NK-92 (cell line): ENCODE measurements around the gene OSBPL5.

Source experiments
- DNase-seq: peaks from one replicate; lab custom pipeline; 2025; ENCODE audit not compliant: unreplicated experiment; lab: John Stamatoyannopoulos, UW

The OSBPL5 gene

DNA sequence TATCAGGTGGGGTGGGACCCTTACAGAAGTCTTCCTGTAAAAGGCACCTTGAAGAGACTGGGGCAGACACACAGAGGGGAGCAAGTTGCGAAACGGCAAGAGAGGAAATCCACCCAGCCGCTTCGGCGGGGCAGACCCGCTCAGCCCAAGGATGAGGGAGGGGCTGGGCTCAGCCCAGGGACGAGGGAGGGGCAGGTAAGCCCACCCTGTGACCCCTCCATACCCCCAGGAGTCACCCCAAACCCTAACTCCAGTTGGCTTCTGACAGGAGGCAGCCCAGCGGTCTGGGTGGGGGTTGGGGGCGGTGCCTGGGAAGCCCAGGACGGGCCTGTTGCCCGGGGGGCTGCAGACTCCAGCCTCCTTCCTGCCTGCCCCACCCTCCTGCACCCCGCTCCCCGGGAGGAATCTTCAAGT is 965 bp downstream of the OSBPL5 start:
- DNase-seq: no peak

DNA sequence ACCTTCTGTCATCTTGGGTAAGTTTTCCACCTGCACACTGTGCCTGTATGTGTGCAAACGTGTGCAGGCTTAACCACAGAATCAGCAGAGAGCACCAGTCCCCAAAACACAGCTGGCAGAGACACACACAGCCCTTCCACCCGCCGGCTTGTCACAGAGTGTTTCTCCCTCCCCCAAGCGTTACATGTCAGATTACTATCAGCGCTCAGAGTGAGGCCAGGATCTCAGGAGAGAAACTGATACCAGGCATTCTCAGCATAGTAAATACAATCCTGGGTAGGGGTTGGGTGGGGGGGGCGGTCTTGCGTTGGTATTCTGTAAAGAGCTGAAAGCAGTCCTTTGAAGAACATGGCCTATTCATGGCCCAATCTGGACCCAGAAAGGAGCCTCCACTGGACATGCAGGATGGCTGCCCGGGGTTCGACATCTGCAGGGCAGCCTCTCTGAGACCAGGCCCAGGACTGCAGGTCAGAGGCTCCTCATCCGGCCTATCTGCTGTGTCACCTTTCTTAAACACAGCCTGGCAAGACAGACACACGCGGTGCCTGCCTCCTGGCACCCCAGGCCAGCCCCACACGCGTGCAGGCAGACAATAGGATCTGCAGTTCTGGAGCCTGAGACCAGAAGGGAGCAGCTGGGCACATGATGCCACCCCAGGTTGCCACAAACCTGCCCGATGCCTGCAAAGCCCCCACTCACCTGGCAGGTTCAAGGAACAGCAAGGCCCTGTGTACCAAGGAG is 1.7 kb downstream of the OSBPL5 start:
- no peak for DNase-seq

DNA sequence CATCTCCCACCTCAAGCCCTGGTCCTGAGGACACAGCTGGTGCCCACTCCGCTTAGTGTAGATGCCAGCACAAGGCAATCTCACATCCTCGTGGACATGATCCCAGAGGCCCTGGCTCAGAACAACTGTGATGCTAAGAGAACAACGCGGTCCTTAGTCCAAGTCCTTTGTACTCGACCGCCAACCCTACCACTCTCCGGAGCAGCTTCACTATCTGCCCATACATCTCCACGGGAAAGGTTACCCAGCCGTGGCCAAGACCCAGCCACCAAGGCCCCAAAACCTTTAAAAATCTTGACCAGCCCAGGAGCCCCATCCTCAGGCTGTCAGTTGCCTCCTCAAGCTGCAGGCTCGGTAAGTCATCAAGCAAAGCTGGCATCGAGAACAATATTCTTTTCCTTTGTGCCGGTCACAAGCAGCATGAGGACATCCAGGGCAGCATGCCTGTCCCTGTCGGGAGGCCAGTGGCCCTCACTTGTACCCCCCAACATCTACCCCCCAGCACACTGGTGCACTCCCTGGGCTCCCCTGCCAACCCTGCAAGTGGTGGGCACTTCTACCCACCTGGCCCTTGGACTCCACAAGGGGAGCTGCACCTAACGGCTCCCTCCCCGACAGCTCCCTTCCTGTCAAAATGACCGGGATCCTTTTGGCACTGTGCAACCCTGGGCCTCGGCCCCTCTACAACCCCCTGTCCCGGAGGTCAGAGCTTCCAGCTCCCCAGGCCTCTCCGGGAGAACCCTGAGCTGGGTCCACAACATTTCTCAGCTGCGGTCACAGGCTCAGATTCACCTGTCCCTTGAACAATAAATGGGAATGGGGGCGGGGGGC is 2.5 kb downstream of the OSBPL5 start:
- DNase-seq: no peak

DNA sequence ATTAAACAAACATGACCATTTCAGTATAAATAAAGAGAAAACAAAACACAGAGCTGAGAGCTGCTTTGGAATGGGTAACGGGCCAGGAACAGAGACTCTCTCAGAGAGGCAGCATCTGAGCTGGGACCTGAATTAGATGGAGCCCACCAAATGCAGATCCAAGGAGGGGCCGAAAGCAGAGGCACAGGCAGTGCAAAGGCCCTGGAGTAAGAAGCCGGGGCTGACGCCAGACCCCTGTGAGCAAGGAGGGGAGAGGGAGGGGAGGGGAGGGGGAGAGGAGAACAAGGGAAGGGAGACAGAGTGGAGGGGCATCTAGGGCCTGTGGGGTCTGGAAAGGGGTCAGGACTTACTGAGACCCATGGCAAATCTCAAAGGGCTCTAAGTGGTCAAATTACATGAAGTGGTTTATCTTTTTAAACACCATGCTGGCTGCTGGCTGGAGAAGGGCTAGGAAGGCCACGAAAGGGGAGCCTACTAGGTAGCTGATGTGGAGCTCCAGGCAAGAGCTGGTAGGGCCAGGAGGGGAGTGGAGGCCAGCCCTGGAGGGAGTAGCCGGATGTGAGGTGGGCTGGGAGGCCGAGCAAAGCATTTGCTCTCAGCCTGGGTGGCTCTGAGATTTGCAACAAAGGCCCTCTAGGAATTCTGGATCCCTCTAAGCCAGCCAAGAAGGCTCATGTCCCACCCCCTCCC is 3.2 kb downstream of the OSBPL5 start:
- DNase-seq: no peak

DNA sequence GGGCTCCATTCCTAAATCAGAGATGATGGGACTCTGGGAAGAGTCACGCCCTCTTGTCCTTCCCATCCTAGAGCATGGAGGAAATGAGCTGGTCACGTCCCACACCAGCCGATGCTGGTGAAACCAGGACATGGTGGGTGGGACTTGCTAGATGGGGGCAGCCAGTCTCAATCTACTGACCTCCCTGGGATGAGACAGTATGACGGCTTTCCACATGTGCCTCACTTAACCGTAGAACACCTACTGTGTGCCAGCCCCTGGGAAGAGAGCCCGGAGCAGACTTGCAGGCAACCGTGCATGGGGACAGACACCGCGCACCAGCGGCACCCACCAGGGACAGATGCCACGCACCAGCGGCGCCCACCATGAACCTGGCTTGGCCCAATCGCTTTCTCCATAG is 3.8 kb downstream of the OSBPL5 start:
- no peak for DNase-seq

DNA sequence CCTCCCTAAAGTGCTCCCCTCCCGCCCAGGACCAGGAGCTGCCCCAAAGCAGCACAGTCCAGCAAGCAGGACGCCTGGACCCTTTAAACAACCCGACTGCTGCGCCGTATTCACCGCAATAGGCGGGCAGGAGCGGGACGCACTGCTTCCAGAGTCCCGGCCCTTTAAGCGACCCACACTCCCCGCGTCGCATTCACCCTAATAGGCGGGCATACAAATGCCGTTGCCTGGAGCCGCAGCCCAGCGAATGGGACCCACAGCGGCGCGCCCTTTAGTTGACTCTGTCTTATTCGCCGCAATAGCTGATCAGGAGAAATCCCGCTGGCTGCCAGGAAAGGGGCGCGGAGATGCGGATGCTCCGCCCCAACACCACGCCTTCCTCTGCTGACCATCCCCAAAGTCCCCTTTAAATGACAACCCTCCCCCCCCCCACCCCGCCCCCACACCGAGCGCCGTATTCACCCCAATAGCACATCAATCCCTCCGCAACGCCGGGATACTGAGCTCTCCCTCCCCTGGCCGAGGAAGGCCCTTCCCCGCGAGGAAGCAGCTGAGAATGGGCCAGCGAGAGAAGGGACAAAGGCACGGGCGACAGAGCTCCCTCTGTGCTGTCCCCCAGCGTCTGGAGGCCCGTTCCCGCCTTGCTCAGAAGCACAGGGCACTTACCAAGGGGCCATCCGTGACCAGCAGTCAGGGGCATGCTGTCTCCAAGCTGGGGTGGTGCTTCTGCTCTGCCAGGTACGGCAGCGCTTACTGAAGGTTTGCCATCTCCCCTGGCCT is 4.7 kb downstream of the OSBPL5 start:
- no peak for DNase-seq

DNA sequence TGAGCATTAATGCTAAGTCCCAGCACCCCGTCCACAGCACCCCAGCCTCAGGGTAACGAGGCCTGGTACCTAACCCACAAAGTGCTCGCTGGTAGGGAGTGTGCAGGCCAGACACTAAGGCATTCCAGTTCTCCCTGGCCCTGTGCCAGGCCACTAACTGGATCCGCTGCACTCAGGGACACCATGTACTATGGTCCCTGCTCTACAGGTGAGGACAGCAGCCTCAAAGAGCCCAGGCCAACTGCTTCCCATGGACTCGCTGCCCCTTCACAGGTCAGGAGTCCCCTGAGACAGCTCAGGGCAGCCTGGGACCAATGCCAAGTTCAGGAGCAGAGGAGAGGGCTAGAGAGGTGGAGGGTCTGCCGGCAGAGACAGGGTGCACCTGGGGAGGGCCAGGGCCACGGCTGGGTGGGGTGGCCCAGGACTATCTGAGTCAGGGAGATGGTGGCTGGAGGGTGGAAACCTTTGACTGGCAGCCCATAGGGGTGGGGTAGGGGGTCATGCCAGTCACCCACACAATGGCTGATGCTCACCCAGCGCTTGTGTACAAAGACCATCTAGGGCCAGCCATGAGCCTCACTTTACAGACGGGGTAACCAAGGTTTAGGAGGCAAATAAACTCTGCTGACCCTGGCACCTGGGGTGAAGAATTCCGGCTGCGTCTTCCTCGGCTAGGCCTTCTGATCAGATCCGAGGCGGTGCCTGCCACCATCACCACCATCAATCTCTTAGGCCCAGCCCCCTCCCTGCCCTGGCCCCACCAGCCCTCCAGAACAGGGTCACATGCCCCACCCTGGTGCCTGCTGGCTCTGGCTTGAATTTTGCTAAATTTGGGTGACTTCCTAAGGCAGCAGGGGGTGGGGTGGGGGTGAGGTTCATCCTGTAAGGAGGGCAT is 5.6 kb downstream of the OSBPL5 start:
- DNase-seq: no peak

DNA sequence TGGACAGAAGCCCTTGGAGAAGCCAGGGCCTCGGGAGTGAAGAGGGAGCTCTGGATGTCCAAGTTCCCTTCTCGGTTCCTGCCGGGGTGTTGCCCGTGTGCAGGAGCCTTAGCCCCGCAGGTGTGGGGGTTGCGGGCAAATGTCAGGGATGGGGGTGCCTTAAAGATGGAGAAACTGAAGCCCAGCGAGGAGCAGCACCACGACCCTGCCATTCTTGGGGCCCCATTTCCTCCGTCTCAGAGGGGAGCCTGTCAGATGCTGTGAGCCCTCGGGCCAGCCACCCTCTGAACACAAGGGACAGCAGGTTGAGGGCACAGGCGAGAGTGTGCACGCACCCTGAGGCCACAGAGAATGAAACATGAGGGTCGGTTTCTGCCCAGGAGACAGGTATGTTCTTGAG is 6.3 kb downstream of the OSBPL5 start:
- DNase-seq: no peak

DNA sequence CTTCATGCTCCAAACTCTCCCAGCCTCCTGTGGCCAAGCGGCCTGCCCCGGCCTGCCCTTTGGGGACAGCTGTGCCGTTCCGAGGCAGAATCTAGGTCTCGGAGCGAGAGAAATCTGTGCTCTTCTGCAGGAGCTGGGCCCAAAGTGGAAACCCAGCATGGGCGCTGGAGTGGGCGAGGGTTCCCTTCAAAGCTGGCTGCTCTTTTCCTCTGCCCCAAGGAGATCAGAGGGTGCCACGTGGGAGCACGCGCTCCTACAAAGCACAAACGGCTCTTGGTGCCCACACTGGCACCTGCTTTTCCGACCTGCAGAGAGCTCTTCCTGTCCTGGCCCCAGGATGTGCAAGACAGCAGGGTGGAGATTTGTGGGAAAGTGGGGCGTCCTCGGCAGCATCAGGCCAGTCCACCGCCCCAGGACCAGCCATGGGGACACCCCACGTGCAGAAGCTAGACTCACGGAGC is 6.9 kb downstream of the OSBPL5 start:
- DNase-seq: no peak

DNA sequence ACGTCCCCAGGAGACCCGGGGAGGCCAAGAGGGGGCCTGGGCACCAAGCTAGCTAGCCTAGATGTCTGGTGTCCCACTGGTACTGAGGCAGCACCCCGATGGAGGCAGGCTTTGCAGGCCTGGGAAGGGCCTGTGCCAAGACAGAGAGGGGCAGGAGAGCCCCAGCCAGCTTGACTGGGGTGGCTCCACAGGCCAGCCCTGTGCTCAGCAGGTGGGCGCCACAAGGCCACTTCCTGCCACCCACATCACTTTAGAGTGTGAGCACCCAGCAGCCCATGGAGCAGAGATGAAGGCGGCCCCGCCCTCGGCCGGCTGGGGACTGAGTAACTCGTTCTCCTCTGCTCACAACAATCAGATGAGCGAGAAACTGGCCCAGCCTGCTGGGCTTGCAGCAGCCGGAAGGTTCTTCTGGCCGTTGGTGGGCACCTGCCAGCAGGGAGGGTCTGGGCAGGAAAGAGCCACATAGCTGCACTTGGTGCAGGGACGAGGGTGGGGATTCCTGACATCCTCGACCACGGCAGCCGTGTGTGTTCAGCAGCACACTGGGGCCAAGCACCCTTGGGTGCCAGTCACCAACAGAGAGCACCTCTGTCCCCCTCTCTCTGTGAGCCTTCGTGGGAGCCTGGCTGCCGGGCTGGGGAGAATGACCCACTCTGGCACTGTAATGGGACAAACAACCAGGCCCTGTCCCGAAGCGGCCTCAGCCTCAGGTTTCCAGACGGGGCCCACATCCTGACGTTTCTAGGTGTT is 7.6 kb downstream of the OSBPL5 start:
- DNase-seq: no peak

DNA sequence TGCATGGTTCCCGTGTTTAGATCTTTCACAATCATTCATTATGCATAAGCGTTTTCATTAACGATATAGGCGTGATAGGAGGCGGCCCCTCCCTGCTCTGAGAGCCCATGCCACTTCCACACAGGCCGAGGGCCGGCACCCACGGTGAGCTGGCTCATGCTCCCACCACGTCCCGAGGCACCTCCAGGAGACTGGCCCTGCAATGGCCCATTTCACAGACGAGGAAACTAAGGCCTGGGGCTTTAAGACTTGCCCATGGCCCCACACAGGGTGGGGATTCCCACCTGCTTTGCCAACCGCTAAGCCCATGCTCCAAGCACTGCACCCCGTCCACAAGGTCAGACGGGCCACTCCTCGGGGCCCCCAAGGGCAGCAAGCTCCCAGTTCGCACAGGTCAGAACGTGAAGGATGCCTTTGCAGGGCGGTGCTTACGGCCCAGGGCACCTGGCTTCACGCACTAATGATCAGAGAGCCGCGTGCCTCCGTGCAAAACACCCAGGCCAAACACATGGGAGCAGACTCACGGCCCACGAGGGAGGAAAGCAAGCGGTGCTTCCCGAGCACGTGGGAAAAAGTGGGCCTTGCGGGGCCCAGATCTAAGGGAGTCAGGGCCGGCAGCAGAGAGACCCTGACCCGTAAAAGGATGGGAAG is 8.3 kb downstream of the OSBPL5 start:
- DNase-seq: no peak

DNA sequence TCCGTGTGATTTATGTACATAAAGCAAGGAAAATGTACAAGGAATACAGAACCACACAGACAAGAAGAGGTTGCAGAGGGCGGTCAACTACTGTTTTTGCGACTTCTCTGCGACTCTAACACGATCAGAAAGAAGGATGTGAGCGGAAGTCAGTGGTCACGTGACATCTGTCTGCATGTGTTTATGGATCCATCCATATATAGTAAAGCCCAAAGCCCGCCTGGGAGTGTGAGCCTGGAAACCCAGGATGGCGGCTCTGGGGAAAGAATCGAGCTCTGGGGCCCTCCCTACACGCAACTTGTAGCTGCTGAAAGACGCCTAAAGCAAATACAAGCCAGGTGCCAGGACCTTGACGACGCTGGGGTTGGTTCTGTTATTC is 8.8 kb downstream of the OSBPL5 start:
- no peak for DNase-seq

DNA sequence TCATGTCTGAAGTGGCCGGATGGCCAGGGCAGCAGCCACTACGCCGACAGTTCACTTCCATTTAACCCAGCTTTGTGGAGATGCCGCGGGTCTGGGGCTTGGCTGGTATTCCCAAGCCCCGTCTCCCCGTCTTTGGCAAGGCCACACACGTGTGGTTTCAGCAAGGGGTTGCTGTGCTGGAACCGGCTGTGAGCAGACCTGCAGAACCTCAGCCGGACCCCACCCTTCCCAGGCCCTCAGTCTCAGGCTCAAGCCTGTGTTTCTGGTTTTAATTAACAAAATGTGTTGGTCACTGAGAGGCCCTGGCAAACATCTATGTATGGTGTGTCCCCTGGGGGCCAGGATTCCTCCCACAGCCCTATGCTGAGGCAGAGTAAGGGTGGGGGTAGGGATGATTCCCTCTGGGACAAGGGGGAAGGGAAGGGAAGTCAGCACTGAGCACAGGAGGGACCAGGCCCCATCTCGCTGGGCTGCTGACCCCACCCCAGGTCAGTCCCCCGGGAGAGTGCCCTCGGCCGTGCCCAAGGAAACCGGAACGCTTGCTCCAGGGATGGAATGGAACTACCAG is 9.3 kb downstream of the OSBPL5 start:
- no peak for DNase-seq

DNA sequence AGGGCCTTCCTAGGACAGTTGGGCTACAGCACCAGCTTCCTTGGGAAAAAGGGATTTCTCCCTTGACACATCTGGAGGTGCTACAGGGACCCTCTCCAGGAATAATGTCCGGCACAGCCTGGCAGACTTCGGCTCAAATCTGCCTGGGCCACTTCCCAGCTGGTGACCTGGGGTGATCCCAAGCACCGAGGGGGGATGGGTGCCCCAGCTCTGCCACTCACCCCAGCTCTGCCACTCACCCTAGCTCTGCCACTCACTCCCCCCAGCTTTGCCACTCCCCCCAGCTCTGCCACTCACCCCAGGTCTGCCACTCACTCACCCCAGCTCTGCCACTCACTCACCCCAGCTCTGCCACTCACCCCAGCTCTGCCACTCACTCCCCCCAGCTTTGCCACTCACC is 9.9 kb downstream of the OSBPL5 start:
- no peak for DNase-seq

DNA sequence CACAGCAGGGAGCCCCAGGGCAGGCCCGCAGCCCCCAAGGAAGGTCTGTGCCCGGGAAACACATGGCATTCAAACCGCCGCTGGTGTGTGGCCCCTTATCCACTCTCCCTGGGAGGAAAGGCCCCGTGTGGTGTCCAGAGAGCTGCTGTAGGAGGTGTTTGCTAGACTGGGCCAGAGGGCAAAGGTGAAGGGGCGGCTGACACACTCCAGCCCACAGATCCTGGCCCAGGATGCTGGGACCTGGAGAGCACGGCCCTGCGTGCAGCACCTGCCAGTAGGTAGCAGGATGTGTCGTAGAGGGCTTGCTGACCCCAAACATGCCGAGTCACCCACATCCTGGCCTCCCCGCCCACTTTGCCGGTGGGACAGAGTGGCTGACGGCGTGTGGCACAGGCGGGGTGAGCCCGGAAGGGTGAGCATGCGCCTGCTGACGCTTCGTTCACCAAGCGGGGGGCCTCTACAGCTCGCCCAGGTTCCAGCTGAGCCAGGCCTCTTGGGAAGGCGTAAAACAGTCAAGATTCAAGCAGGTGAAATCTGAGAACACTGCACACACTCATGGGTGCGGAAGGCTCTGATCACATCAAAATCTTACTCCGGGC is 11.0 kb downstream of the OSBPL5 start:
- no peak for DNase-seq

DNA sequence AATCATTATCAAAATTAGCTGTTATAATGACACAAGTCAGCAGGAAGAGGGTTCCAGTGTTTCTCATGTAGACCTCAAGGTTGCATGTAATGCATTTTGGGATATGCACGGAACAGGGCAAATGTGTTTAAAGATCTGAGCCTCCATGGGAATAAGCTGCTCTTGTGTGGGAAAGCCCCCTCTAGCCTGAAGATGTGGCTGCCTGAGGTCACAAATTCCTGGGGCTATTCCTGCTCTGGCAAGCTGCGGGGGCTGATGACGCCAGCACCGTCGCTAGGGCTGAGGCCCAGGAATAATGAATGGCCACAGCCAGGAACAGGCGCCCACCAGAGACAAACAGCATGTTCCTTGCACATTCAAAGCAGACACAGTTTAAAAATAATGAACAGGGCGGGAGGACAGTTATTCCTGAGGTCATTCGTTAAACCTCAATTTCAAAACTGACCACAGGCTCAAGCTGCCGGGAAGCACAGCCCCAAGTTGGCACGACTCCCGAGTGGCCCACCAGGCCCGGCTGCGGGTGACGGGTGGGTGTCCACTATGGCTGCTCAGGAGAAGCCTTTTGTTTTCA is 11.7 kb downstream of the OSBPL5 start:
- DNase-seq: no peak

DNA sequence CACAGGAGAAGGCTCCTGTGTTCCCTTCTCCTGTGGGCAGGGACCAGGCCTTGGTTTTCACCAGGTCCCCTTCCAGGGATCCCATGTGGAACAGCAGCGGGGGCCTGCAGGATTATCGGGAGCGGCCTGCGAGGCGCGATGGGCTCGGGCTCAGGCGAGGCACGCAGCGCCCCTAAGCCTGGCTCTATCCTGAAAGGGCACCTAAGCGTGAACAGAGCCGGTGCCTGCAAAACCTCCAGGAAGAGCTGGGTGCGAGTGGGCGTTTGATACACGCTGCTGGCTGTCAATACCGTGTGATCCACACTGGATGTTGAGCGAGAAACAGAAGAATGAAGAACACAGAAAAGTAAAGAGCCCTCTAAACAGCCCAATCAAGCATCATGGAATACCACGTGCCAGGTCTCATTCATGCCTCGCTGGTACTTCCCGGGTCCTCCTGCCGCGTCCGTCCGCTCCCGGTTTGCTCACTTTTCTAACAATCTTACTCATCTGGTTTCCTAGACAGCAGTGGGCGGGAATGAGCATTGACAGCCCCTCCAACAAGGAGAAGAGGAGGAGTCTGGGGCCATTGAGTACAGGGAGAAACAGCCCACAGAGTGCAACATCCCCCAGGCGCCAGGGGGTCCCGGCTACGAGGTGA is 12.5 kb downstream of the OSBPL5 start:
- DNase-seq: no peak
